T-helper 2 cell (primary cell): ENCODE data around the gene FBLN5.
"Not testable (repeated sequence)": the region's sequence is repeated elsewhere in the genome, so short reads cannot be mapped to it uniquely, and the experiment has no call there.

Source experiments
- DNase-seq, 5 experiments: peaks; one replicate each; pipeline versions ENCODE4 v3.0.0 to v3.0.0-alpha.2; 2012 to 2022

FBLN5 gene

DNA sequence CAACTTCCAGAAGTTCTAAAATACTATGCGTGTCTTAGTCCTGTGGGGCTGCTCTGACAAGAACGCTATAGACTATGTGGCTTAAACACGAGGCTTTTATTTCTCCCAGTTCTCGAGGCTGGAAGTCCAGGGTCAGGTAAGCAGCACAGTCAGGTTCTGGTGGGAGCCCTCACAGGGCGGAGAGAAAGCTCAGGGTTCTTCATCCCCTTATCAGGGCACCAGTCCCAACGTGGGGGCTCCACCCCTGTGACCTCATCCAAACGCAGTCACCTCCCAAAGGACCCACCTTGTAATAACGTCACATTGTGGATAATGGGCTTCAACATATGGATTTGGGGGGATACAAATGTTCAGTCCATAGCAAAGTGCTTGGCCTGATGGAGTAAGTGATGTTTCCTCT, 43.0 kb downstream of the FBLN5 start:
- no peak for DNase-seq

DNA sequence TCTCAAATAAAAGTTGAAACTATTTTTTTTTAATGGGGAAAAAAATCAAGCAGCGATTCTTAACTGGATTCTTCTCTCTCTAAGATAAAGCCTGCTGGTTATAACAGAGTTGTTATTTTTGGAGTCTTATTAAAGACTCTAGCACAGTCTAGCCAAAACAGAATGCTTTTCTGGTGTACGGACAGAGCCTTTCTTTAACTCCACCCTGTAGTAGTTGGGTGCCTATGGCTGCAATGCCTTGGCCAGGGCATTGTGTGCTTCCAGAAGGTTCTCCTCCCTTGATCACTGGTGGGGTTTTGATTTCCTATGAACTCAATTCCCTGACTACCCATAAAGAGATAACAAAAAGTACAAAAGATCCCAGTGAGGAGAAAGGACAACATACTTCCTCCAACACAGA, 44.4 kb downstream of the FBLN5 start:
- no peak for DNase-seq

DNA sequence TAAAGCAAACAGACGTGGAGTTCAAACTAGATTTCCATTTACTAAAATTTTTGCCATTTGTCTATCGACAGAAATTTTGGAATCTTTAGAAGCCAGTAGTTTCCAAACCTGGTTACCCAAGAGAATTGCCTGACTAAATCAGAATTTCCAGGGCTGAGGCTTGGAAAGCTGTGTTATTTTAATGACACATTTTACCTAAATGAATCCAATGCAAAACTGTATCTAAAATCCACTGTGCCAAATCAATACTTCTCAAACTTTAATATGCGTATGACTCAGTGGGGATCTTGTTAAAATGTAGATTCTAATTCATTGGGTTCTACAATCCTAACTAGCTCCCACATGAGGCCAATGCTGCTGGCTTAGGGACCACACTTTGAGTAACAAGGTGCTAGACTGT, 45.2 kb downstream of the FBLN5 start:
- no peak for DNase-seq

DNA sequence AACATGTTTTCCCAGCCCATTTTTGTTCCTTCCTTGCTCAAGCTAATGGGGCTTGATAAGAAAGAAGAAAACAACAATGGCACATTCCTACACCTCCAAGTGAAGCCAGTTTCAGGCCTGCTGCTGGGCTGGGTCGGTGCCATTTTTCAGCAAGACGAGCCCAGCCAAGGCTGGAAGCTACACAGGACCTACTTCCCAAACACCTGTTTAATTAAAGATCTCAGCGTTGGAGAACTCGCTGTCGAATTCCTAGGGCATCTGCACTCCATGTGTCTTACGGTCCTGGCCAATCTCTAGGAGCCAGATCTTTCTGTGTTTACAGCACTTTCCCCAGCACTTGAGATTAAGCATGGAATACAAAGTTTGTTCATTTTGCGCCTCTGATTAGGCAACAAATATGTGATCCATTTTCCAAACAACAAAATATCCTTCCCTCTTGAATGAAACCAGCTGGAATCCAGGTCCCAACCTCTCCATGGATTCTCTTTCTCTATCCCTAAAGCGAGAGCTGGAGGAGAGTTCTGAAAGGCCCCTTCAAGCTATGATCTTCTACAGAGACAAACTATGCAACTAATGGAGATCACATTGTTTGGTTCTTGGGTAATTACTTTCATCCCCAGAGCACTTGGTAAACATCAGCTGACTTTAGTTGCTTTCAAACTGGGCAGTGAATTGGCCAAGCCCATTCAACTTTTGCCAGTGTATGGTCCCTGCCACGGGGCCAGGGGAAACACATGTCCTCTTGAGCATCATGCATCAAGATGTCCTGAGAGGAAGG, 45.9 kb downstream of the FBLN5 start:
- DNase-seq, result no peak

DNA sequence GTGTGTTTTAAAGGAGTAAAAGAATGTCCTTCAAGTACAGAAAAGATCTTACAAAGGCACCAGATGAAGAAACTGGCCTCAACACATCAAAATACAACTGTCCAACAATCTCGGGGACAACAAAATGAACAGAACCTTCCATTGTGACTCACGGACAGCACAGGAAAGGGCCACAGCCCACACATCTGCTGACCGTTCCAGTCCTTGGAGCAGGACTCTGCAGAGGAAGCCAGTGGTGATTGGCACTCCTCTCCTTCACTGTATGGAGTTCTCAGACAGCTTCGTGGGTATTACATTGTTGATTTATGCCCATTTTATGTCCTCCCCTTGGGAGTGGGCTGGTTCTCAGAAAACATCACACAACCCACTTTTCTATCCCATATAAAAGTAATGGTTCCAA, 47.7 kb downstream of the FBLN5 start:
- DNase-seq, result no peak

DNA sequence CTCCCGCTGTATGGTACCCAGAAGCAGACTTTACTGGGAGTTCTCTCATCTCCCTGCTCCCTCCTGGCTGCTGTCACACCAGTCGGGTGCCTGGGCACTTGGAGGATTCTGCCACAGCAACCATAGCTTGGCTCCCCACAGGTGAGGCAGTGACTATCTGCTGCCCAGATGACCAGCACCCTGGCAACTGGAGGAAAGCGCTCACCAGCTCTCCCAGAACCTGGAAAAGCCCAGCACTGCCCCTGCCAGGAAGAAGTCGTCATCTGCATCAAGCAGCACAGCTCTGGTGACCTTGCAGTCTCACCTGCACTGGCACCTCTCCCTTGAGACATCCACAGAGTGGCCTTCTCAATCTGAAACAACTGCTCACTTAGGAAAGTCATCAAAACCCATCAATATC, 48.3 kb downstream of the FBLN5 start:
- DNase-seq, result peak in 1 of 5 experiments; percentile 24

- no peak for DNase-seq
Measured at GRCh38 chr14:91898372-91898771, 49.1 kb downstream of the FBLN5 start.

- not testable (repeated sequence) for DNase-seq
Measured at GRCh38 chr14:91897716-91898115, 49.8 kb downstream of the FBLN5 start.

DNA sequence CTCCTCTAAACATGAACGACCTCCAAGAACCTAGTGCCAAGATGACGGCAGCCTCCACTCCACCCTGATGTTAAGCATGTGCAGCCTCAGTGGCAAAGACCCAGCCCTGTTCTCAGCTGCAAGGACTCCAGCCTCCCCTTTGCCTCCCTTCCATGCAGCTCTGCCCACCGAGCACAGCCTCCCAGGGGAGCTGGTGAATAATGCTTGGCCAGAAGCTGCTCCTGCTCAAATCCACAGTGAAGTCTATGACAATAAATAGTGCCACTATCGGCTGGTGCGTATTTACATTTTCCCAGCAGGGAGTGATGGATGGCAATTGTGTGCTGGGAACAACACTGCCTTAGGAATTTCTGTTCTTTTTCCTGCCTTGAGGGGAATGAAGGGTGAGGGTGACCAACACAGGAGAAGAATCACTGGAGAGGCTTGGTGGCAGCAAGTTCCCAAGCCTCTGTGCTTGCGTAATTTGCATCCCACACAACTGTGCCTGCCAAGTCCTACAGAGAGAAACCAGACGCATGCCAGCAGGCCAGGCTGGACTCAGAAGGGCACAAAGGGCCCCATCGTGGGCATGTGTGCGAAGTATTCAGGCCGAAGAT, 50.3 kb downstream of the FBLN5 start:
- DNase-seq, result no peak

DNA sequence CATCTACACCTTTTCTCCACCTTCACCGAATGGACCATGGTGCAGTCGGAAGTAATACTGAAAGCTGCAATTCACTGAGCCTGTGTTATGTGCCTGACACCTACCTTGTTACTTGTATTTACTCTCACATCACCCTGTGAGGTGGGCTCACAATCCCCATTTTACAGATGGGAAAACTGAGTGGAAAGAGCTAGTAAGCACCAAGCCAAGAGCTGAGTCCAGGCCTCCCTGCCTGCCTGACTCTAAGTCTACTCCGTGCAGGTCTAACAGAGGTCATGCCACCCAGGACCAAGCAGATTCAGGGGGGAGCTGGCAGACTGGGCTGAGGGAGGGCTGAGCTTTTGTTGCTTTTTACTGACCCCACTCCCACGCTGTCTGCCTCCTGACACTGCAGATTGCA, 51.1 kb downstream of the FBLN5 start:
- DNase-seq, result no peak

- no peak for DNase-seq
Measured at GRCh38 chr14:91893669-91894068, 53.8 kb downstream of the FBLN5 start.

- peak in 1 of 5 experiments; percentile 26 for DNase-seq
Measured at GRCh38 chr14:91893007-91893406, 54.5 kb downstream of the FBLN5 start.

- no peak for DNase-seq
Measured at GRCh38 chr14:91891721-91892220, 55.7 kb downstream of the FBLN5 start.

DNA sequence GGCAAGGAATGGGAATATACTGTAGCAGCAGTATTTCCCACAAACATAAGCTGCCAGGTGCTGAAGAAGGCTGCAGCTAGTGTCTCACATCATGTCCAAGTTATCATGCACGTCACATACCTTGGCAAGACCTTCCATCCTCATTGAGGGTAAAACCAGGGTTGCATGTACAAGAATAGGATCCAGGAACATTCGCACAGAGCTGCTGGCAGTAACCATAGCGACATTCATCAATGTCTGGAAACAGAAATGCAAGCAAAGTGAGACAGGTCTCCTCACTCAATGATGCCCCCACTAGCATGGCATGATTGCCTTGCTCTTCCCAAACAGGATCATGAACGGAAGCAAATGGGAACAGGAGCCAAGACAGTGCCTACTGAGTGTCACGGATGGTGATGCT, 56.4 kb downstream of the FBLN5 start:
- no peak for DNase-seq

DNA sequence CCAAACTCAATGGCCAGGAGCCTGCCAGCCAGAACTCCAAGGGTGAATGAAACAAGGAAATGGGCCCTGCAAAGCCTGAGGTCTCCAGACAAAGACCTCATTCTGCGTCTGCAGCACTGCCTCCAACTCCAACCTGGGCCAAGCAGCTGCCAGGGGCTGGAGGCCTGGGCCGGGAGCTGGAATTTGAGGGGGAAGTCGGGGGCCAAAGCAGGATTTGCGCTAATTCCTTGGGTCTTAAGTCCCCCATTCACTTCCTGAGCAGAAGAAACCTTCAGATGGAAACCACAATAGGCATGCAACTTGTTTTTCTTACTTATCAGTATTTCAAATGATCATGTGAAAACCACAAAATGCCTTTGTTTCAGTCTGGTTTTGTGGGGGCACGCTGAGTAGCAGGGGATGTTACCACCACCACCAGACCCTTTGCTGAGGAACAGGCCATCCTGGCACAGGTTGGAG, 57.2 kb downstream of the FBLN5 start:
- peak in 2 of 5 experiments; percentile 43 to 79 for DNase-seq

DNA sequence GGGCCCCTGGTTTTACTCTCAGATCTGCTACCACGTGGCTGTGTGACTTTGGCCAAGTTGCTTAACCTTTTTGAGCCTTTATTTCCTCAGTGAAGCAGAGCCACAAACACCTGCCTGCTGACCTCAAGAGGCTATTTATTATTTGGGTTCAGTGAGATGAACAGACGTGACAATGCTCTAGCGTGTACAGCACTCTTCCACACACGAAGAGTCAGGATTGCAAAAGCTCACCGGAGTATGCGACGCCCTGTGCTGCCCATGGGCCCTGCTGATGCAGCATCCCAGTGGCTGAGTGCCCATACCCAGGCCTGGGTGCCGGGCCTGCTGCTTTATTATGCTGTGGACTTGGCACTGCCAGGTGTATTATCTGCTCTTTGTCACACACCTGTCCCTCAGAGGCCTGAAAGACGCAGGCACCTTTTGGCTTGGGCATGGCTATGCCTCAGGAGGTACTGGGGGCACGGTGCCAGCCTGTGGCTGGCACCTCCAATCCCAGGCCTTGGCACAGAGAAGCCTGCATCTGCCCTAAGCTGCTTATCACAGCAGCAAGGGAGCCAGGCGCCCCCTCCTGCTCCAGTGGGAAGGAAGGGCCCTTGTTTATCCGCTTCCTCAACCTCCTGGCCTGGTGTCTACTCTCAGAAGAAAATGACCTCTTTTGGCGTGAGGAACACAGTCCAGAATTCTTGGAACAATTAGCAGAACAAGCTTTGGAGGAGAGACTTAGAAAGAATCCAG, 57.9 kb downstream of the FBLN5 start:
- DNase-seq, result peak in 1 of 5 experiments; percentile 16

DNA sequence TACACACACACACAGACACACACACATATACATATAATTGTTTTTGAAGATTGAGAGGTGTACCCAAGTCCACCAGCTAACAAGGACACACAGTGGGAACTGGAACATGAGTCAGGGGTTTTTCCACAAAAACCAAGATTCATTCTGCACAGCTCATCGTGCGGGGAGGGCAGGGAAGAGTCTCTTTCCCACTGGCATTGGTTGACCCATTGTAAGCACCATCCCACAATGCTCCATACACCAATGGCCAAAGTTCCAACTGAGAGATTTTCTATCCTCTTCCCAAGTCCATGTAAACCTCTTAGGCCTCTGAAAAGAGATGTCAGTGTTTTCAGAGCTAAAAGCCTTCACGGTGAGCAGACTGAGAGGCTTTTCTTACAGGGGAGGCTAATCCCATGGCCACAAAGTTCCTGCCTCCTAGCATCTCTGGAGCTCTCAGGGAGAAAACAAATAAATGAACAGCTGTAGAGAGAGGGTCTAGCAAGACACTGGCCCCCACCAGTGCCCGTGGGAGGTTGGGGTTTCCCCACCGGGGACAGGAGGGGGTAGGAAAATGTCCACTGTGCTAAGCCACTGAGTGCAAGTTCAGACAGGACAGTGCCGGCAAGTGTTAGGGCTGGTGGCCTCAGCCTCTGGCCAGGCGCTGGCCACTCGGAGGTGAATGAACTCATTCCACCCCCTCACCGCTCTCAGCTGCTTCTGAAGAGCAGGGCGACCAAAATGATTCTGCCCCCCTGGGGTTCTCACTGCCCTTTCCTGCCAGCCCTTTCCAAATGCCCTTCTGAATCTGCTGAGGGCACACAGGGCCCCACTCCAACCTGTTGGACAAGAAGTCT, 58.6 kb downstream of the FBLN5 start:
- DNase-seq, result no peak

- no peak for DNase-seq
Measured at GRCh38 chr14:91886961-91887360, 60.5 kb downstream of the FBLN5 start.

GRCh38 chr14:91885839-91886238, 61.7 kb downstream of the FBLN5 start:
- no peak for DNase-seq

GRCh38 chr14:91885113-91885712, 62.3 kb downstream of the FBLN5 start:
- DNase-seq, result no peak

- DNase-seq, result no peak
Measured at GRCh38 chr14:91884664-91885063, 62.8 kb downstream of the FBLN5 start.

DNA sequence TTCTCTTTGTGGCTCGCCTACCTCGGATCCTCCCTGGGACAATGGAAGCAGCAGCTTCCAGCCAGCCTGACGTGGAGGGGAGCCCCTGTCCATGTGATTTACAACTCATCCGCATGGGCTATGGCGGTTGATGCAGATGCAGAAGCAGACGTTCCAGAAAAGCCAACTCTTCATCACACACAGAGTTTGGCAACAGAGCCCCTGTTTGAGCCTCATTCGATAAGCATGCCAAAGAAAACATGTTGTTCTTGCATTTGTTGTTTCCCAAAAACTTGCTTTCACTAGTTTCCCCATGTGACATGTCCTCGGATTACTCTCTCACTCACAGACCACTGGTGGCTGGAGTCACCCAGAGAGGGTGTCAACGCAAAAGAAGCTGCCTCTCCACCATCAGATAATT, 63.7 kb downstream of the FBLN5 start:
- DNase-seq, result no peak
